ENCODE results near the gene RALGPS1. TPM values are rescaled to one million over a fixed set of nuclear protein-coding genes. Genes with fewer than 3 reads are reported as not detected.

Gene RALGPS1
- total RNA-seq, 4 donors from 2014 or later = 4.7 to 18.1 (median 5.0) TPM

GRCh38 chr9:126980231-126980630 is 65.6 kb downstream of the RALGPS1 start:
- TF ChIP-seq CTCF (IDR thresholded peaks at IDR 0.05; ENCODE audit: low read depth) = no peak

GRCh38 chr9:126981218-126981617 is 66.6 kb downstream of the RALGPS1 start:
- no peak for TF ChIP-seq CTCF (IDR thresholded peaks at IDR 0.05; ENCODE audit: low read depth)

- no peak for TF ChIP-seq CTCF (IDR thresholded peaks at IDR 0.05; ENCODE audit: low read depth)
Observed at GRCh38 chr9:126982215-126983002, 67.8 kb downstream of the RALGPS1 start.

GRCh38 chr9:126983767-126984166 is 69.2 kb downstream of the RALGPS1 start:
- TF ChIP-seq CTCF (IDR thresholded peaks at IDR 0.05; ENCODE audit: low read depth) = no peak

- no peak for TF ChIP-seq CTCF (IDR thresholded peaks at IDR 0.05; ENCODE audit: low read depth)
Observed at GRCh38 chr9:126984969-126985368, 70.4 kb downstream of the RALGPS1 start.

GRCh38 chr9:126985870-126986498 is 71.4 kb downstream of the RALGPS1 start:
- no peak for TF ChIP-seq CTCF (IDR thresholded peaks at IDR 0.05; ENCODE audit: low read depth)

GRCh38 chr9:126986506-126986951 is 71.9 kb downstream of the RALGPS1 start:
- no peak for TF ChIP-seq CTCF (IDR thresholded peaks at IDR 0.05; ENCODE audit: low read depth)

All from subcutaneous adipose tissue (tissue), 4 donors.